Fibroblast of lung (primary cell): ENCODE results near the gene PRRX1. TPM values are rescaled to one million over a fixed set of nuclear protein-coding genes. Genes with fewer than 3 reads are reported as not detected.
A peak's percentile ranks its signal among the peaks of the same experiment; 100 is the strongest.

Source experiments
- DNase-seq, 2 donors: peaks; one replicate each; pipeline versions ENCODE4 v3.0.0 to v3.0.0-alpha.2; 2010; ENCODE audit warnings: low read depth in 2 of 2
- H2AFZ ChIP-seq: 2 replicates; pipeline ENCODE4 v1.5.1; 2012; ENCODE audit warnings: low read length, control low read depth, inconsistent platforms
- H3K27ac ChIP-seq: 2 replicates; pipeline ENCODE4 v1.5.1; 2011; ENCODE audit warnings: low read length, control low read depth; ENCODE audit not compliant: insufficient read depth
- H3K27me3 ChIP-seq: 2 replicates; pipeline ENCODE4 v1.5.1; 2011; ENCODE audit warnings: mild to moderate bottlenecking, low read length; ENCODE audit not compliant: control insufficient read depth, insufficient read depth
- H3K36me3 ChIP-seq: 2 replicates; pipeline ENCODE4 v1.5.1; 2011; ENCODE audit warnings: low read length; ENCODE audit not compliant: control insufficient read depth, insufficient read depth
- H3K4me1 ChIP-seq: 2 replicates; pipeline ENCODE4 v1.5.1; 2011; ENCODE audit warnings: low read length; ENCODE audit not compliant: control insufficient read depth, insufficient read depth; ENCODE audit errors: extremely low read depth
- H3K4me2 ChIP-seq: 2 replicates; pipeline ENCODE4 v1.5.1; 2011; ENCODE audit warnings: low read length, control low read depth; ENCODE audit not compliant: insufficient read depth; ENCODE audit errors: extremely low read depth
- H3K4me3 ChIP-seq, 4 experiments: fragments of 200-600 bp in 1 of 4; sonication (generic) in 1 of 4; replicated peaks in 1 of 4; 2 replicates each; pipeline ENCODE4 v1.5.1; 2011 to 2016; ENCODE audit warnings: low read length in 4 of 4, low read depth in 3 of 4, mild to moderate bottlenecking in 3 of 4, control low read depth in 2 of 4, inconsistent platforms in 1 of 4, mixed read lengths in 1 of 4; ENCODE audit not compliant: insufficient read depth in 1 of 4; ENCODE audit errors: control extremely low read depth in 1 of 4
- H3K79me2 ChIP-seq: 2 replicates; pipeline ENCODE4 v1.5.1; 2012; ENCODE audit warnings: mild to moderate bottlenecking, low read length, inconsistent platforms; ENCODE audit not compliant: control insufficient read depth, insufficient read depth
- H3K9ac ChIP-seq: 2 replicates; pipeline ENCODE4 v1.5.1; 2011; ENCODE audit warnings: mild to moderate bottlenecking, low read length, control low read depth; ENCODE audit not compliant: insufficient read depth
- H3K9me3 ChIP-seq: 2 replicates; pipeline ENCODE4 v1.5.1; 2012; ENCODE audit warnings: low read depth, low read length; ENCODE audit not compliant: control insufficient read depth, insufficient read depth
- H4K20me1 ChIP-seq: 2 replicates; pipeline ENCODE4 v1.5.1; 2011; ENCODE audit warnings: low read length; ENCODE audit not compliant: control insufficient read depth, insufficient read depth; ENCODE audit errors: extremely low read depth
- EZH2 ChIP-seq: IDR thresholded peaks from 2 replicates; pipeline ENCODE4 v1.5.1; 2012; ENCODE audit warnings: low read length, control low read depth, mild to moderate bottlenecking; ENCODE audit errors: missing control alignments
- polyA plus RNA-seq, 2 donors: library from polyadenylated mRNA; depleted of rRNA in 1 of 2; stranded (reverse) in 1 of 2; unstranded in 1 of 2; fragments of >200 nt; gene quantifications; 2 replicates each; pipeline ENCODE4 v1.2.1, GENCODE V29; 2011 to 2012; ENCODE audit warnings: missing spikeins in 1 of 2
- total RNA-seq: library from RNA; depleted of rRNA; stranded (reverse); fragments of >200 nt; gene quantifications from 2 replicates; pipeline ENCODE4 v1.2.1, GENCODE V29; 2014
- TF ChIP-seq, protein P1 (sequence below), 2 donors: IDR thresholded peaks in 1 of 2; conservative IDR thresholded peaks in 1 of 2; 1 replicate in 1 of 2; 2 replicates in 1 of 2; pipeline ENCODE4 v1.5.1; 2011 to 2012; ENCODE audit warnings: low read length in 2 of 2, control low read depth in 1 of 2, inconsistent platforms in 1 of 2, low read depth in 1 of 2, mild to moderate bottlenecking in 1 of 2

Gene PRRX1
- total and polyA plus RNA-seq, 2 donors (not counting 1 experiment from before 2014, with no cell fraction given) = 128 to 349 TPM

DNA sequence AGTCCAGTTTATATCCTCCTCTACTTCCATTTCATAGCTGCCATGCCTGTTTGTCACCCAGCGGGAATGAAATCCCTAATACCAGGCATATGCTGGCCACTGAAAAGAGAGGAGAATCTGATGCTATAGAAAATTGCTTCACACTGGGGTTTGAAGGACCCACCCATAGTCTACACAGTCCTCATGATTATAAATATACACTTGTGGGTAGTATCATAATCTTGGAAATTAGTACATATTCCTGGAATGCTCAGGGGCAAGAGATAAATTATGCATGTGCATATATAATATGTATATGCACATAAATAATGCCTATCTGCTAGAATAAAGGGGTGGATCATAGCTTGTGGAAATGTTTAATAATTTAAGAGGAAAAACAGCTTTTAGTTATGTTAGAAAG lies 105.8 kb downstream of the PRRX1 start:
- Histone ChIP-seq H3K4me1 (no peaks in the 10 kb centered on the region), H3K36me3 (no peaks in the 10 kb centered on the region), H3K79me2 (no peaks in the 10 kb centered on the region), H3K9me3 (no peaks in the 10 kb centered on the region), H3K27me3 (no peaks in the 10 kb centered on the region), H4K20me1 (no peaks in the 10 kb centered on the region), H3K27ac (no peak overlapping the region), H3K4me3 (no peak overlapping the region), H3K4me2 (no peak overlapping the region), H2AFZ (no peak overlapping the region), H3K9ac (no peak overlapping the region)
- no peak for DNase-seq
- TF ChIP-seq, protein P1, sequence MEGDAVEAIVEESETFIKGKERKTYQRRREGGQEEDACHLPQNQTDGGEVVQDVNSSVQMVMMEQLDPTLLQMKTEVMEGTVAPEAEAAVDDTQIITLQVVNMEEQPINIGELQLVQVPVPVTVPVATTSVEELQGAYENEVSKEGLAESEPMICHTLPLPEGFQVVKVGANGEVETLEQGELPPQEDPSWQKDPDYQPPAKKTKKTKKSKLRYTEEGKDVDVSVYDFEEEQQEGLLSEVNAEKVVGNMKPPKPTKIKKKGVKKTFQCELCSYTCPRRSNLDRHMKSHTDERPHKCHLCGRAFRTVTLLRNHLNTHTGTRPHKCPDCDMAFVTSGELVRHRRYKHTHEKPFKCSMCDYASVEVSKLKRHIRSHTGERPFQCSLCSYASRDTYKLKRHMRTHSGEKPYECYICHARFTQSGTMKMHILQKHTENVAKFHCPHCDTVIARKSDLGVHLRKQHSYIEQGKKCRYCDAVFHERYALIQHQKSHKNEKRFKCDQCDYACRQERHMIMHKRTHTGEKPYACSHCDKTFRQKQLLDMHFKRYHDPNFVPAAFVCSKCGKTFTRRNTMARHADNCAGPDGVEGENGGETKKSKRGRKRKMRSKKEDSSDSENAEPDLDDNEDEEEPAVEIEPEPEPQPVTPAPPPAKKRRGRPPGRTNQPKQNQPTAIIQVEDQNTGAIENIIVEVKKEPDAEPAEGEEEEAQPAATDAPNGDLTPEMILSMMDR (conservative IDR thresholded peaks at IDR 0.05 in 1 of 2, IDR thresholded peaks at IDR 0.05 in 1 of 2; ENCODE audit: low read depth in 1 of 2, low read length in 2 of 2) = no peak
- TF ChIP-seq EZH2 = no peak

DNA sequence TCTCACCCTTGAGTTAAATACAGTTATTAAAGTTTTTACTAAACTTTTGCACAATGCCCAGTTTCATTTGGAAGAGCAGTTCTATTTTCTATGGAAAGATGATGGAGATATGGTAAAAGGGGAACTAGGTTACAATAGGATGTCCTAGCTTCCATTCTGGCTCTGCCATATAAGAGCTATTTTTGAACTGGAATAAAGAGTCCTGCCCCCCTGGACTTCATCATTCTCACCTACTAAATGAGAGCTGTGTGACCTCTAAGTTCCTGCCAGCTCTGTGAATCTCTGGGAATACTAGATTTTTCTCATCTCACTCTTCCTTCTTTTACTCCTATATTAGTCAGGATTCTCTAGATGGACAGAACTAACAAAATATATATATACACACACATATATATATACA lies 106.3 kb downstream of the PRRX1 start:
- no peak overlapping the region for H3K4me2 ChIP-seq
- H4K20me1 ChIP-seq = no peaks in the 10 kb centered on the region
- no peaks in the 10 kb centered on the region for H3K9me3 ChIP-seq
- no peaks in the 10 kb centered on the region for H3K79me2 ChIP-seq
- no peak for DNase-seq
- TF ChIP-seq, protein P1 (conservative IDR thresholded peaks at IDR 0.05 in 1 of 2, IDR thresholded peaks at IDR 0.05 in 1 of 2; ENCODE audit: low read depth in 1 of 2, low read length in 2 of 2) = no peak
- no peak for TF ChIP-seq EZH2
- no peaks in the 10 kb centered on the region for H3K4me1 ChIP-seq
- no peaks in the 10 kb centered on the region for H3K36me3 ChIP-seq
- no peaks in the 10 kb centered on the region for H3K27me3 ChIP-seq
- no peak overlapping the region for H3K4me3 ChIP-seq
- H3K27ac ChIP-seq = no peak overlapping the region
- H3K9ac ChIP-seq = no peak overlapping the region
- no peak overlapping the region for H2AFZ ChIP-seq

DNA sequence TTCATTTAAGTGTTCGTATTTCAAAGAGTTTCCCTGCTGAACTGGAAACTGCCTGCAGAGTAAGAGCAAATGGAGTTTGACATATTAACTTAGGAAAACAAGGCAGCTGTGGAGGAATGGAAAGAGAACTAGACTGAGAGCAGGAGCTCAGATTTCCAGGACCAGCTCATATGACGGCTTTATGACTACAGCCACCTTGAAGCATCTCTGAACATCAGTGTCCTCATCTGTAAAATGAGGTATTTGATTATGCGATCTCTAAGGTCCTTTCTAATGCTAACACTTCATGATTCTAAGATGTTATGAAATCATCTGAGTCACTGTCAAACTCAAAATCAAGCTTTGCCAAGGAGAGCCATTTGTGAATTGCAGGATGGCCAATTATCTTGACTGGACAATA lies 112.3 kb downstream of the PRRX1 start:
- Histone ChIP-seq H3K4me1 (no peaks in the 10 kb centered on the region), H3K4me3 (no peak overlapping the region), H2AFZ (no peak overlapping the region), H3K9me3 (no peaks in the 10 kb centered on the region), H3K4me2 (no peak overlapping the region), H3K79me2 (no peaks in the 10 kb centered on the region), H4K20me1 (no peaks in the 10 kb centered on the region), H3K27me3 (no peaks in the 10 kb centered on the region), H3K9ac (no peak overlapping the region), H3K36me3 (no peaks in the 10 kb centered on the region), H3K27ac (no peak overlapping the region)
- TF ChIP-seq, protein P1 (conservative IDR thresholded peaks at IDR 0.05 in 1 of 2, IDR thresholded peaks at IDR 0.05 in 1 of 2; ENCODE audit: low read depth in 1 of 2, low read length in 2 of 2) = no peak
- no peak for TF ChIP-seq EZH2
- peak in 1 of 2 donors; percentile 17 for DNase-seq
